Stimulated activated effector memory CD8-positive, alpha-beta T cell treated with anti-CD3 and anti-CD28 coated beads, Interleukin-12 subunit alpha, Interleukin-12 subunit beta, amount 100 ng/mL, for 72 hours (primary cell): ENCODE data around the gene SERF2.
A peak's percentile ranks its signal among the peaks of the same experiment; 100 is the strongest.
"Not testable (repeated sequence)": the region's sequence is repeated elsewhere in the genome, so short reads cannot be mapped to it uniquely, and the experiment has no call there.

Source experiments
- ATAC-seq: fragments of 150-1000 bp; cut with Tn5 transposase; 2 replicates; pipeline ENCODE4 v1.10.0; 2021
- DNase-seq, 2 donors: peaks; one replicate each; pipeline ENCODE4 v3.0.0; 2021 to 2022; ENCODE audit warnings: low spot score in 2 of 2
- H3K27ac Mint-ChIP-seq: one replicate; pipeline ENCODE4 v1.8.0; 2022; ENCODE audit warnings: mild to moderate bottlenecking, mixed read lengths
- H3K36me3 Mint-ChIP-seq: one replicate; pipeline ENCODE4 v1.8.0; 2022; ENCODE audit warnings: mild to moderate bottlenecking, mixed read lengths
- H3K4me1 Mint-ChIP-seq: one replicate; pipeline ENCODE4 v1.8.0; 2022; ENCODE audit warnings: mixed read lengths
- H3K4me3 Mint-ChIP-seq: one replicate; pipeline ENCODE4 v1.8.0; 2022; ENCODE audit warnings: mild to moderate bottlenecking, mixed read lengths
- H3K9me3 Mint-ChIP-seq: one replicate; pipeline ENCODE4 v1.8.0; 2022; ENCODE audit warnings: mixed read lengths

Gene SERF2

DNA sequence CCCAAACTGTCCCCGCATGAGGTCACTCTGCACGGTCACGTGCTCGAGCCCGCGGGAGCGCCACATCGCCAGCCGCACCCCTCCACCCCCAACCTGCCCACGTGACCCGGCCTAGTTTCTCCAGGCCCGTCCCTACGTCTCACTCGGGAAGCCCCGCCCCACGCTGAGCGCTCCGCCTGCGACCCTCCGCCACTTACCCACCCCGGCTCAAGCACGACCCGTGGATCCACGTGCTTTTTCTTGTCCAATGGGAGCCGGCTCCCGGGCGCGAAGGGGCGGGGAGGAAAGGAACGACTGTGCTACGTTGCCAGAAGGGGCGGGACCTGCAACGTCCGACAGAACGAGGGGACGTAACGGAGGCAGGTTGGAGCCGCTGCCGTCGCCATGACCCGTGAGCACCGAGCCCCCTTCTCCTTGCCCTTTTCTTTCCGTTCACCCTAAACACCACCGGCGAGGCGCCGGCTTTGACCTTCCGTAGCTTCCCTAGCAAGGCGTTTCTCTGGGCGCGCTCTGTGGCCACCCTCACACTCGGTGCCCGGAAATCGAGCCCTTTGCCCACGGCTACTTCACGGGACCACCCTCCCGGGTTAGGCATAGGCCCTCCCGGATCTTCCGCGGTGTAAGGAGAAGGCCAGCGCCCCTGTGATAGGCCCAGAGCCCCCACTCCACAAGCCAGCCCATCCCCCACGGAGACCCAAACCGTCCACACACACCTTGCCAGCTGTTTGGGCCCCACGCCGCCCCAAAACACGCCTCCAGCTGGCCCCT, at the start of gene SERF2:
Gene SERF2 (plus strand): TSS at position 328 of the 768 bp plus-strand sequence. CDS start 57 bp downstream, at position 385.
- DNase-seq (peak; percentile 94 to 99), ATAC-seq (peak; percentile 94)
- peak within 1 kb of the TSS; percentile 99 for H3K27ac Mint-ChIP-seq
- peaks cover 55% of the 10 kb centered on the region for H3K36me3 Mint-ChIP-seq
- H3K9me3 Mint-ChIP-seq: no peaks in the 10 kb centered on the region
- peaks cover 40% of the 10 kb centered on the region for H3K4me1 Mint-ChIP-seq
- H3K4me3 Mint-ChIP-seq: peak within 1 kb of the TSS; percentile 98

DNA sequence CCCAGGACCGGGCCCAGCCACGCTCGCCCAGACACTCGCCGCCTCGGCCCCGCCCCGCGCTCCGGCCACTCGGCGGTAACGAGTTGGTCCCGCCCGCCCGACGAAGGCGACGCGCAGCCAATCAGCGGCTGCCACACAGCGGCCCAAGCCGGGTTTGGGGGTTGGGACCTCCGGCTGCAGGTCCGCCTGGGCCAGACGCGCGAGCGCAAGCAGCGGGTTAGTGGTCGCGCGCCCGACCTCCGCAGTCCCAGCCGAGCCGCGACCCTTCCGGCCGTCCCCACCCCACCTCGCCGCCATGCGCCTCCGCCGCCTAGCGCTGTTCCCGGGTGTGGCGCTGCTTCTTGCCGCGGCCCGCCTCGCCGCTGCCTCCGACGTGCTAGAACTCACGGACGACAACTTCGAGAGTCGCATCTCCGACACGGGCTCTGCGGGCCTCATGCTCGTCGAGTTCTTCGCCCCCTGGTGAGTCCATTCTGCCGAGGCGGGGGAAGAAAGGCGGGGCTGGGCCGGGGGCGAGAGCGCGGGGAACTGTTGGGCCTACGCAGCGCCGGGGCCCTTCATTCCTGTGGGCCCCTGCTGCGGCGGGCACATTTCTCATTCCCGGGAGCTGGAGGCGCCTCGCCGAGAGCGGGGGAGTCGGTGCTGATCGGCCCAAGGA, 45.7 kb upstream of the SERF2 start, which contains the start of gene PDIA3:
Gene PDIA3 (plus strand): TSS at position 194 of the 658 bp plus-strand sequence. CDS start 102 bp downstream, at position 296.
- peak within 1 kb of the TSS; percentile 91 for H3K4me3 Mint-ChIP-seq
- not testable (repeated sequence) for H3K9me3 Mint-ChIP-seq
- ATAC-seq: peak; percentile 91
- H3K36me3 Mint-ChIP-seq: peaks cover 62% of the 10 kb centered on the region
- peak; percentile 88 to 93 for DNase-seq
- peak within 1 kb of the TSS; percentile 99 for H3K27ac Mint-ChIP-seq
- peaks cover 15% of the 10 kb centered on the region for H3K4me1 Mint-ChIP-seq

DNA sequence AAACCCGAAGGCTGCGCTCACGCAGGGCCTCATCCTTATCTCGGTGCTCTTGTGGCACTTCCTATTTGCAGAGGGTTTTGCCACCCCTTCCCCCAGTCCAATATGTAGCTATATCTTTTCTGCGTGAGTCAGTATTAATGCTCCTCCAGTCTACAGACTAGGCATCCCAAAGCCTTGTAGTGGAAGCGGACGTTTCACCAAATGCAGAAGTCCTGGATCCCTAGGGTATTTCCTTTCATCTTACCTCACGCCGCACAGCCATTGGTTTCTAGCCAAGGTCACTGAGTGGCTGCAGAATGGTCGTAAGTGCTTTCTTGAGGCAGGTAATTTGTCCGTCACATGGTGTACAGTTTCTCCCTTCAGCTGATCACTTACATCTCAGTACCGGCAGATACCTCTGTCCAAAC, 45.2 kb upstream of the SERF2 start:
- peak; percentile 56 for ATAC-seq
- Mint-ChIP-seq H3K4me1 (peaks cover 20% of the 10 kb centered on the region), H3K4me3 (peak overlapping the region; percentile 91), H3K27ac (peak overlapping the region; percentile 99), H3K36me3 (peaks cover 67% of the 10 kb centered on the region)
- H3K9me3 Mint-ChIP-seq: not testable (repeated sequence)
- peak in 1 of 2 donors; percentile 4 for DNase-seq

DNA sequence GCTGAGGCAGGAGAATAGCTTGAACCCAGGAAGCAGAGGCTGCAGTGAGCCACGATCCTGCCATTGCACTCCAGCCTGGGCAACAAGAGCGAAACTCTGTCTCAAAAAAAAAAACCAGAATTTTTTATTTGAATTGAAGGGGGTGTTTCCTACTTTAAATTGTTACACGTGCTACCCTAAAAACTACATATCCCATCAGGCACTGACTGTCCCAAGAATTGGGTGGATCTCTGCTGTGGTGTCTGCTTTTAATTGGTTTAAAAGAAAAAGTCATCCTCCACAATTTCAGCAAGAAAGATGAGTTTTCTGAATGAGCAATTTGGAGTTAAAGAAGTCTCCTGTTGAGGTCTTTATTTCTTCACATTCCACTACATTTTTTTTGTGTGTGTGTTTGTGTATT, 43.7 kb upstream of the SERF2 start:
- H3K9me3 Mint-ChIP-seq: no peaks in the 10 kb centered on the region
- H3K27ac Mint-ChIP-seq: peak overlapping the region; percentile 99
- DNase-seq (no peak), ATAC-seq (no peak)
- H3K4me1 Mint-ChIP-seq: peaks cover 29% of the 10 kb centered on the region
- peaks cover 82% of the 10 kb centered on the region for H3K36me3 Mint-ChIP-seq
- H3K4me3 Mint-ChIP-seq: peak overlapping the region; percentile 91

DNA sequence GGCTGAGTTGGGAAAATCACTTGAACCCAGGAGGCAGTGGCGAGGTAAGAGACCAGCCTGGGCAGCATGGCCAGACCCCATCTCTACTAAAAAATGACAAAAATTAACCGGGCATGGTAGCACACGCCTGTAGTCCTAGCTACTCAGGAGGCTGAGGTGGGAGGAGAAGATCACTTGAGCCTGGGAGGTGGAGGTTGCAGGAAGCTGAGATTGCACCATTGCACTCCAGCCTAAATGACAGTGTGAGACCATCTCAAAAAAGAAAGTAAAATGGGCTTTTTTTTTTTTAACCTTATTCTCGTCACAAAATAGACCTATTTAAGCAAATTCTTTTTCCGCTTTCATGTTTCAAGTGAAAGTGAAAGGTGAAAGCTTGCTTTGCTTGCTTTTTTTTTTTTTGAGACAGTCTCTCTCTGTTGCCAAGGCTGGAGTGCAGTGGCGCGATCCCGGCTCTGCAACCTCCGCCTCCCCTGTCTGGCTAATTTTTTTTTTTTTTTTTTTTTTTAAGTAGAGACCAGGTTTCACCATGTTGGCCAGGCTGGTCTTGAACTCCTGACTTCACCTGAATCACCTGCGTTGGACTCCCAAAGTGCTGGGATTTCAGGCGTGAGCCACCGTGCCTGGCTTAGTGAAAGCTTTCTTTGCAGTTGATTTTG, 42.3 kb upstream of the SERF2 start:
- H3K27ac Mint-ChIP-seq: peak overlapping the region; percentile 99
- H3K9me3 Mint-ChIP-seq: no peaks in the 10 kb centered on the region
- DNase-seq: peak in 1 of 2 donors; percentile 58
- H3K36me3 Mint-ChIP-seq: peaks cover 96% of the 10 kb centered on the region
- H3K4me1 Mint-ChIP-seq: peaks cover 29% of the 10 kb centered on the region
- H3K4me3 Mint-ChIP-seq: peak overlapping the region; percentile 91
- peak; percentile 46 for ATAC-seq

DNA sequence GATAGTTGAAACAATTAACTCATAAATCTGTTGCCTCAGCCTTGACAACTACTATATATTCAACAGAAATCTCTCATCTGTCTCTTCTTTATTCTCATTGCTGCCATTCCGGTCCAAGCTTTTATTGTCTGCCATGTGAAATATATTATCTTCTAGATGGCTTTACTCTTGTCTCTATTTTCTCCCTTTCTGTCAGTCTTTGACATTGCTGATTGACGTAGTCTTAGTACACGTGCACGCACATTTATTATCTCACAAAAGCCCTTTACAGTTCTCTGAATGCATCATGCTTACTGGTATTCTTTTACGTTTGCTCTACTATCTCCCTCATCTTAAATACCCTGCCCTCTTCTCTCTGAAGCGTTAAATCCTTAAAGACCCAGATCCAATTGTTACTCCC, 40.2 kb upstream of the SERF2 start:
- H3K9me3 Mint-ChIP-seq: no peaks in the 10 kb centered on the region
- no peak for DNase-seq
- H3K36me3 Mint-ChIP-seq: peaks cover 100% of the 10 kb centered on the region
- H3K4me1 Mint-ChIP-seq: peaks cover 28% of the 10 kb centered on the region
- peak overlapping the region; percentile 91 for H3K4me3 Mint-ChIP-seq
- H3K27ac Mint-ChIP-seq: peak overlapping the region; percentile 6
- ATAC-seq: no peak

DNA sequence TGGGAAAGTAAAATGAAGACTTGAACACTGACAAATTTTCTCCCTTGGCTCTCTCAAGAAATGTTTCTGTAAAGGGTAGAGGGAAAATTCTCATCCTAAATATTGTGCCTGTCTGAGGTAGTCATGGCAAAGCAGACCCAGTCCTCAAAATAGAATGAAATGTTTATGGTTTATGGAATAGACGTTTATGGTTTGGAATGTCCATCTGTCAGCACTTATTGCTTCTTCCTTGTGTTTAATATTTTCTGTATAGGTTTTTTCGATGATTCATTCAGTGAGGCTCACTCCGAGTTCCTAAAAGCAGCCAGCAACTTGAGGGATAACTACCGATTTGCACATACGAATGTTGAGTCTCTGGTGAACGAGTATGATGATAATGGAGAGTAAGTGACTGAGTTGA, 29.3 kb upstream of the SERF2 start:
- Mint-ChIP-seq H3K27ac (no peak overlapping the region), H3K36me3 (peaks cover 100% of the 10 kb centered on the region), H3K4me3 (no peak overlapping the region), H3K9me3 (no peaks in the 10 kb centered on the region), H3K4me1 (no peaks in the 10 kb centered on the region)
- DNase-seq: no peak
- ATAC-seq: no peak

DNA sequence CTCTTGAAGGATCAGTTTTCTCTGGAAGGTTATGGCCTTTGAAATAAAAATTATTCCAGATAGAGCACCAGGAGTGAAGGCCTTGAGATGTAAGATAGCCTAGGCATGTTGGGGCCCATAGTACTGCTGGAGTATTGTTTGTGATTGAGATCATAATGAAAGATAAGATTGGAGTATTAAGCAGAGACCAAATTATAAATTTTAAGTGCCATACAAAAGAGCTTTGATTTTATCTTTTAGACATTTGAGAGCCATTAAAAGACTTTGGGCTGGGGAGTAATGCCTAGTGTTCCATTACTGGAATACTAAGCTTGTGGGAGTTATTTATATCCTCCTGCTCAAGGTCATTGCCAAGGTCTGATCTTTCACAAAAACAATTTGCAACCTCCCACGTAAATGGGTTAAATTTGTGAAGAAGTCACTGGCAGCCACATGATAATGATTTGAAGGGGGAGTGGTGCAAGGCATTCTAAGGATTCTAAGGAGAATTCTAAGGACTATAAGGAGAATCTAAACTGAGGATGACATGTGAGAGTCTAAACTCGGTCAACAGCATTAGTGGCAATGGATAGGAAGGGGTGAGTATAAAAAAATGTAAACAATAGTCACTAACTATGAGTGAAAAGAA, 28.2 kb upstream of the SERF2 start:
- DNase-seq (no peak), ATAC-seq (no peak)
- no peaks in the 10 kb centered on the region for H3K9me3 Mint-ChIP-seq
- H3K36me3 Mint-ChIP-seq: peaks cover 100% of the 10 kb centered on the region
- H3K4me3 Mint-ChIP-seq: no peak overlapping the region
- no peaks in the 10 kb centered on the region for H3K4me1 Mint-ChIP-seq
- no peak overlapping the region for H3K27ac Mint-ChIP-seq

DNA sequence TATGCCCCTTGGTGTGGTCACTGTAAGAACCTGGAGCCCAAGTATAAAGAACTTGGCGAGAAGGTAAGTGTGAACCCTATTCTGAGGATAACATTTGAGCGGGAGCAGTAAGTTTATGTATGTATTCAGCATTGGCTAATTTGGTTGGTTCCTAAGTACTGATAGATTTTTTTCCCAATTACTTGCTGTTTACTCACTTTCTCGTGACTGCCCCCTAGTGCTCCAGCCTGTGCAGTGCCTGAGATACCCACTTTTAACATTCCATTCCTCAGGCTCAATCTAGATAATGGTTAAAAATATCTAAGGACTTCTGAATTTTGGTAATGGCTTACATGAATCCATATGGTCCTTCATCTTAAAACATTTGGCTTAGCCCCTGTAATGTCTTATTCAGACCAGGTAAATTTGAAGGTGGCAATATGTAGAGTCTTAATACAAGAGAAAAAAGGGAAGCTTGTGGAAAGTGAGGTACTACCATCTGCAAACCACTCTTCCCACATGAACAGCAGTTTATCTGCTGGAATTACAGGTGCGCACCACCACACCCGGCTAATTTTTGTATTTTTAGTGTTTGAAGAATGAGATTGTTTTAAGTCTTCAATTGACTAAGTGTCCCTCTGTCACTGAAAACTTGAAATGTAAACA, 22.4 kb upstream of the SERF2 start:
- peak; percentile 21 to 54 for DNase-seq

DNA sequence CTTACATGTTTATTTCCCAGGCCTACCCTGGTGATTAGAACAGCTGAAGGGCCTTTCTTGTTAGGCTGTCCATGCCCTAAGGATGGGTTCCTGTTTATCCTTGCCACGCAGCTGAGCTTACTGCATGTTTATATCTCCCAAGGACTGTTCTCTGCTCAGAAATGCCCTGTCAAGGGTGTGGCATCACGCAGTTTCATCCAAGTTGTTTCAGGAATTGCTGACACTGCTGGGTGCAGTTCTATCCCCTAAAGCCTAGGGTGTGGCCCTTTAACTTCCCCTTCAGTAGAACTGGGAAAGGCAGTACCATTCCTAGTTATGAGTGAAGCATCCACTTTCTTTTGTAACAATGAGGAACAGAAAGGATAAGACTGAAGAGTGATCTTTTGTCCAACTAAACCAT, 20.3 kb upstream of the SERF2 start:
- Mint-ChIP-seq H3K36me3 (peaks cover 86% of the 10 kb centered on the region), H3K27ac (no peak overlapping the region)

More for the DNA sequence above, 22.4 kb upstream of the SERF2 start:
- H3K9me3 Mint-ChIP-seq: no peaks in the 10 kb centered on the region
- no peak overlapping the region for H3K4me3 Mint-ChIP-seq
- ATAC-seq: peak; percentile 51
- no peaks in the 10 kb centered on the region for H3K4me1 Mint-ChIP-seq
- H3K27ac Mint-ChIP-seq: no peak overlapping the region
- peaks cover 100% of the 10 kb centered on the region for H3K36me3 Mint-ChIP-seq

DNA sequence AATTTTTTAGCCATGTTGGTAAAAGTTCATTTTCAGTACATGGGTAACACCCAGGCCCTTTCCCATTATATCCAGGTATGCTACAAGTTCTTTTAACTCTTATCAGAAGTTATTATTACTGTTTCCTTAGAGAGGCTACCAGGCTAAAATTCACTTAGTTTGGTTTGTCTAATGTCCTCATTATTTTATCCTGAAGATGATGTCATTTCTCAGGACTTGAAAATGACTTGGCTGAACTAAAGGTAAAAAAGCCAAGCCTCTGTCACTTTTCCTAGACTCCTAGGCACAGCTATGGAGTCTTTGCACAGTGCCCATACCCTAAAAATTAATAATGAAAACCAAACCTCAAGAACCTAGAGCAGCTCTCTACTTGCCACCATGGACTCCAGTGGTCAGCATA, 19.5 kb upstream of the SERF2 start:
- Mint-ChIP-seq H3K36me3 (peaks cover 86% of the 10 kb centered on the region), H3K4me1 (peaks cover 16% of the 10 kb centered on the region), H3K4me3 (no peak overlapping the region), H3K27ac (no peak overlapping the region), H3K9me3 (no peaks in the 10 kb centered on the region)
- no peak for DNase-seq
- no peak for ATAC-seq

More for the DNA sequence above, 20.3 kb upstream of the SERF2 start:
- H3K9me3 Mint-ChIP-seq: no peaks in the 10 kb centered on the region
- peaks cover 8% of the 10 kb centered on the region for H3K4me1 Mint-ChIP-seq
- H3K4me3 Mint-ChIP-seq: no peak overlapping the region
- no peak for ATAC-seq
- DNase-seq: no peak

DNA sequence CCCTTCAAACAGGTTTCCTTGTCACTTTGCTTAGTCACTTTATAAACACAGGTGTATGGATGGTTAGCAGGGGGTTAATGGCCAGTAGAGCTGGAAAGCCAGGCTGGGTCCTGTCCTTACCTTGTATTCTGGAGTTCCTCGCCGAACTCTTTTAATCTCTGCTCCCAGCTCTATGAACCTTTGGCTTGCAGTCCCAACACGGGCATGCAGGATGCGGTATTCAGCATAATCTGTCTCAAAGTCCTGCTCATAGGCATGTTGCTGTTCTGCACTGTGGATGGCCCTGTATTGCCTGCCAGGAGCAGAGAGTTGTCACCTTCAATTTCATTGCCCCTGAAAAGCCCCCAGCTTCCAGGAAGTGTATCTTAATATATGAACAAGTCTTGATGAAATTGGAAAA, 18.1 kb upstream of the SERF2 start:
- no peak for DNase-seq
- no peak for ATAC-seq
- peaks cover 22% of the 10 kb centered on the region for H3K4me1 Mint-ChIP-seq
- no peak overlapping the region for H3K4me3 Mint-ChIP-seq
- H3K9me3 Mint-ChIP-seq: no peaks in the 10 kb centered on the region
- no peak overlapping the region for H3K27ac Mint-ChIP-seq
- peaks cover 73% of the 10 kb centered on the region for H3K36me3 Mint-ChIP-seq

DNA sequence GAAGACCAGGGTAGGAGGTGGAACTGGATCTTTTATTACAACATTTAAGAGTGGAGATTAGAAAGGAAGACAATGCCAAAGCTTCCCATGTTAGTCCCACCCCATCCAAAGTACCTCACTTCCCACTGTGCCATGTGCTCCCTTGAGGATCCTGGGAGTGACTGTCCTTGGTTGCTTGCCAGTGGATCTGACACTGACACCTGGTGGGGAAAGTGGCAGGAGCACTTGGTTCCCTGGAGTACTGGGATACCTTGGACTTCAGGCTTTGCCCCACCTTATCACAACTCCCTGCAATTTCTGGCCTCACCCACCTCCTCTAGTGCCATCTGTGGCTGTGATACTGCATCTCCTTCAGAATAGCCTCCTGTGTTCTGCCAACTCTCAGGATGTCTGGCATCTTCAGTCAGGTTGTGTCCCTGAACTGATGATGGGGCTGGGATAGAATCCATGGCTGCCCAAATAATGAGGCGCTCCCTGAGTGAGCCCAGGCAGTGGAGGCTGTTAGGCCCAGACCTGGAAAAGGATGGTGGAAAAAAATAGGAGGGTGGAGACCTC, 16.6 kb upstream of the SERF2 start:
- peak overlapping the region; percentile 82 for H3K4me3 Mint-ChIP-seq
- peak overlapping the region; percentile 83 for H3K27ac Mint-ChIP-seq
- peaks cover 59% of the 10 kb centered on the region for H3K36me3 Mint-ChIP-seq
- ATAC-seq (no peak), DNase-seq (no peak)
- peaks cover 24% of the 10 kb centered on the region for H3K4me1 Mint-ChIP-seq
- H3K9me3 Mint-ChIP-seq: no peaks in the 10 kb centered on the region

DNA sequence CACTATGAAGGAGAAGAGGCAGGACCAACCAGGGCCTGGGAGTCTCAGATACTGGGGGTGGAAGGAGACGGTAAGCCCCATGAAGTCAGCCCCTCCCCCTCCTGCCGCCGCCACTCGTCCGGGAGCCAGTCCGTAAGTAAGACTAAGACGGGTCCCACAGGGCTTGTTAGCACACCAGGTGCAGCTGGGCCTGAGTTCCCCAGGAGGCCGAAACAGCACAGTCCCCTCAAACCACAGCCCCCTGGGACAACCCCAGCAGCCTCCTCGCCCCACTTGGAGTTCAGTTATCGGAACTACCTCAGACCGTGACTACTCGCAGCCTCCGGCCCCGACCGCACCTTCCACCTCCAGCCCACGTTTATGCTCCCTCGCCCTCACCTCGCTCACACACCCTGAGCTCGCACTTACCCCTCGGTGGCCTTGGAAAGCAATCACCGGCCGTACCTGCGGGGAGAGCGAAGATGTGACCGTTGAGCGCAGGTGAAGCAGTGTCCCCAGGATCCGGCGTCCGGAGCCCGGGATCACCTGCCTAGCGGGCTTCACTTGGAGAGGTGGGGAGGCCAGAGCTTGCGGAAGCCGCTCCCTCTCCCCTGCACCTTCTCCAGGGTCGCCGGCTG, 15.9 kb upstream of the SERF2 start:
- peaks cover 51% of the 10 kb centered on the region for H3K36me3 Mint-ChIP-seq
- DNase-seq (no peak), ATAC-seq (peak; percentile 56)
- no peaks in the 10 kb centered on the region for H3K9me3 Mint-ChIP-seq
- H3K4me1 Mint-ChIP-seq: peaks cover 24% of the 10 kb centered on the region
- H3K27ac Mint-ChIP-seq: peak overlapping the region; percentile 83
- H3K4me3 Mint-ChIP-seq: peak overlapping the region; percentile 82
